ENCODE data around the gene UGT1A10. TPM values are rescaled to one million over a fixed set of nuclear protein-coding genes. Genes with fewer than 3 reads are reported as not detected.
"Not testable (repeated sequence)": the region's sequence is repeated elsewhere in the genome, so short reads cannot be mapped to it uniquely, and the experiment has no call there.

UGT1A10 gene
- total RNA-seq (not detected), polyA plus RNA-seq (not detected), total RNA-seq (0 reads per million in 6 experiments)

DNA sequence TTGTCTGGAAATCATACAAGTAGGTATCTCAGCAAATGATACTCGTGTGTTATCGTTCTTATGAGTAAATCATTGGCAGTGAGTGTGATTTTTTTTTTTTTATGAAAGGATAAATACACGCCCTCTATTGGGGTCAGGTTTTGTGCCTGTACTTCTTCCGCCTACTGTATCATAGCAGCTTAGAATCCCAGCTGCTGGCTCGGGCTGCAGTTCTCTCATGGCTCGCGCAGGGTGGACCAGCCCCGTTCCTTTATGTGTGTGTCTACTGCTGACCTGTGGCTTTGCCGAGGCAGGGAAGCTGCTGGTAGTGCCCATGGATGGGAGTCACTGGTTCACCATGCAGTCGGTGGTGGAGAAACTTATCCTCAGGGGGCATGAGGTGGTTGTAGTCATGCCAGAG is at the start of gene UGT1A10:
Gene UGT1A10, plus strand, starts transcription at position 143 of the 400 bp plus-strand sequence. Its CDS starts 75 bp downstream, at position 218.
- POLR2A ChIA-PET: not testable (repeated sequence)

DNA sequence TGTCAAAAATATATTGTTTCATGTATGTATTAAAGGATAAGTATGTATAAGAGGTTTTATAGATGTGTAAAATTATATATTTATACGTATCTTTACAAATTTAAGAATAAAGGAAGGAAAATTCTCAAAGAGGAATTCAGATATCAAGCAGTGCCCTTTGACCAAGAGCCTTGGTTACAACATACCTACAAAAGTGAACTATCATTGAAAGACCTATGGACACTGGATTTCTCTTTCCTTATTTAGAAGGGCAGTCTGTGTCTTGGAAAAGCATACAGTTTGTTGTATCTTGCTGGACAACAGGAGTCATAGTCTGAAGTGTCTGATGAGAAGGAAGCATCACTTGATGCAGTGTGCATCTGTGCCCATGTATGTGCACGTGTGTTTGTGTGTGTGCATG is 47.8 kb upstream of the UGT1A10 start:
- ATAC-seq: no peak

More for the DNA sequence above, at the start of gene UGT1A10:
- H3K4me3 Mint-ChIP-seq, DNase-seq, H3K9me3 Mint-ChIP-seq, ATAC-seq, H3K36me3 Mint-ChIP-seq: not testable (repeated sequence)
- Mint-ChIP-seq H3K4me1 (peaks cover 0 to 21% (median 10%) of the 10 kb centered on the region in 4 donors), H3K27me3 (peaks cover 10 to 40% (median 28%) of the 10 kb centered on the region in 5 donors), H3K27ac (peak within 1 kb of the TSS in 1 of 10 donors; percentile 53)

DNA sequence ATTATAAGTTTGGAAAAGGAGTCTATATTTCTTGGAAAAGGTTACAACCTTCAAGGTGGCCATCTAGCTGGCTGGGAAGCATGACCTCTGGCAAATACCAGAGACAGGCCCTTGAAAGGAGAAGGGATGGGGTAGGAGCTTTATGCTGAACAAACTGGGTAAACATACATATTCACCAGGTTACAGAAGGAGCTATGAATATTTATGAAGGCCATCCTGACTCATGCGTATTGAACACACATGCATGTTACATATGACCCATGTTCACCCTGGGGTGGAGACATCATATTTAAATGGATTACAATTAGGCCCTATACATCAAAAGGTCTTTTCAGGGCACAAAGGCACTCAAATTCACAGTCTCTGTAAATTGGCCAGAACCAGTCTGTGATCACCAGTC is 43.5 kb upstream of the UGT1A10 start:
- H3K4me3 Mint-ChIP-seq, DNase-seq, H3K27ac Mint-ChIP-seq, H3K27me3 Mint-ChIP-seq, POLR2A ChIA-PET, H3K36me3 Mint-ChIP-seq, H3K4me1 Mint-ChIP-seq, H3K9me3 Mint-ChIP-seq, ATAC-seq: not testable (repeated sequence)

More for the DNA sequence above, 47.8 kb upstream of the UGT1A10 start:
- POLR2A ChIA-PET: no interaction called here
- peaks cover 3 to 17% (median 14%) of the 10 kb centered on the region in 5 donors for H3K27me3 Mint-ChIP-seq
- no peaks in the 10 kb centered on the region for H3K9me3 Mint-ChIP-seq
- DNase-seq: no peak
- no peak overlapping the region for H3K4me3 Mint-ChIP-seq
- no peaks in the 10 kb centered on the region for H3K4me1 Mint-ChIP-seq
- no peak overlapping the region for H3K27ac Mint-ChIP-seq
- H3K36me3 Mint-ChIP-seq: peaks cover 0 to 9% (median 0%) of the 10 kb centered on the region in 3 donors

DNA sequence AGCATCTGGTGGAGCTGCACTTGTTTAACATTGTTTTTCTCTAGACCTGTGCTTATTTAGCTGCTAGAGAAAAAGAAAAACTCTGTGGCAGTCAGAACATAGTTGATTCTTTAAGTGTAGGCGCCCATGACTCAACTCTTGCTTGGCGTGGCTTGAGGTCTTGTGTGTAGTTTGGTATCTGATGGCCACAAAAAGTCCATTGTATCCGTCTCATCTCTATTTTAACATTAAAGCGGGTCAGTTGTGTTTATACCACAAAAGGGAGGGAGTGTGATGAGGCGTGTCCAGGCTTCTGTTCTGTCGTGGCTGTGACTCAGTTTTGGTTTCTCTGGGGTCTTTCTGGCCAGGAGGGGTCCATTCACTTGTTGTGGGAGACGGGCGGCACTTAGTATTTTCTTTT is 43.0 kb upstream of the UGT1A10 start:
- Mint-ChIP-seq H3K4me1 (peaks cover 0 to 2% (median 0%) of the 10 kb centered on the region in 4 donors), H3K9me3 (no peaks in the 10 kb centered on the region), H3K27ac (no peak overlapping the region), H3K36me3 (no peaks in the 10 kb centered on the region), H3K27me3 (peaks cover 0 to 6% (median 4%) of the 10 kb centered on the region in 5 donors), H3K4me3 (no peak overlapping the region)
- POLR2A ChIA-PET: no interaction called here
- ATAC-seq (no peak), DNase-seq (no peak)

DNA sequence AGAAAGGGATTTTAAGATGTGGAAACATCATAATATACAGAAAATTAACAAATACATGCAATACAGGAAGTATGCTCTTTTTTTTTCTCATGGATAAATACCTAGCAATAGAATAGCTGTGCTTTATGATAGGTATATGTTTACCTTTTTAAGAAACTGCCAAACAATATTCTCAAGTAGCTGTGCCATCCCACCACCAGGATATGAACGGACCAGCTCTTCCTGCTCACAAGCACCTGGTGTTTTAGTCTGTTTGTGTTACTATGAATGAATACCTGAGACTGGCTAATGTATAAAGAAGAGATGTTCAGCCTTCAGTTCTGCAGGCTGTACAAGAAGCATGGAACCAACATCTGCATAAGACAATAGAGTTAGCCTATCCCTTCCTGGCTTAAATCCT is 38.7 kb upstream of the UGT1A10 start:
- Mint-ChIP-seq H3K36me3 (peaks cover 0 to 6% (median 0%) of the 10 kb centered on the region in 3 donors), H3K4me3 (no peak overlapping the region), H3K4me1 (peaks cover 0 to 2% (median 0%) of the 10 kb centered on the region in 4 donors), H3K27ac (no peak overlapping the region), H3K27me3 (peaks cover 0 to 23% (median 19%) of the 10 kb centered on the region in 5 donors), H3K9me3 (peaks cover 0 to 5% (median 0%) of the 10 kb centered on the region in 9 donors)
- ATAC-seq: no peak
- POLR2A ChIA-PET: no interaction called here
- DNase-seq: no peak

DNA sequence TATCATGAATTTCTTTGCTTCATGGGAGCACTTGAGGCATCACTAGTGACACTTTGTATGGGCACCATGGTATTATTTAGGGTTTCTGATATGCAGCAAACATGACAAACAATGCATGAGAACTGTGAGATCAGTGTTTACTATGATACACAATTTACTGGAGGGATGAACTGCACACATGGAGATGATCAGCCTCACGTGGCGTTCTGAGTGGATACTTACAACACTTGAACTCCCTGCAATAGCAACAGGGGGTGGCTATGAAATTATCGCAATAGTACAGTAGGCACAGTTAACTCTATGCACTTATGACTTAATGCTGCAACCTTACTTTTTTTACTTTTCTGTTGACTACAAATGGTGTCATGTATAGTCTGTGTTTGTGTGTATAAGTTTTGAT is 37.3 kb upstream of the UGT1A10 start:
- peaks cover 0 to 1% (median 0%) of the 10 kb centered on the region in 4 donors for H3K4me1 Mint-ChIP-seq
- H3K9me3 Mint-ChIP-seq: peaks cover 0 to 19% (median 2%) of the 10 kb centered on the region in 9 donors
- DNase-seq: no peak
- ATAC-seq: no peak
- peaks cover 0 to 27% (median 22%) of the 10 kb centered on the region in 5 donors for H3K27me3 Mint-ChIP-seq
- no peak overlapping the region for H3K27ac Mint-ChIP-seq
- POLR2A ChIA-PET: no interaction called here
- no peak overlapping the region for H3K4me3 Mint-ChIP-seq
- H3K36me3 Mint-ChIP-seq: peaks cover 0 to 17% (median 0%) of the 10 kb centered on the region in 3 donors

DNA sequence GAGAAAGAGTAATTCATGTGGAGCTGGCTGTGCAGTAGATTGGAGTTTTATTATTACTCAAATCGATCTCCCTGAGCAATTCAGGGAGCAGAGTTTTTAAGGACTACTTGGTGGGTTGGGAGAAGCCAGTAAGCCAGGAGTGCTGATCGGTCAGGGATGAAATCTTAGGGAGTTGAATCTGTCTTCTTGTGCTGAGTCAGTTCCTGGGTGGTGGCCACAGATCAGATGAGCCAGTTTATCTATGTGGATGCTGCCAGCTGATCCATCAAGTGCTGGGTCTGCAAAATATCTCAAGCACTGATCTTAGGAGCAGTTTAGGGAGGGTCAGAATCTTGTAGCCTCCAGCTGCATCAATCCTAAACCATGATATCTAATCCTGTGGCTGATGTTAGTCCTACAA is 35.9 kb upstream of the UGT1A10 start:
- POLR2A ChIA-PET: no interaction called here
- ATAC-seq (no peak), DNase-seq (no peak)
- Mint-ChIP-seq H3K4me3 (no peak overlapping the region), H3K27me3 (peaks cover 2 to 26% (median 16%) of the 10 kb centered on the region in 5 donors), H3K4me1 (no peaks in the 10 kb centered on the region), H3K27ac (no peak overlapping the region), H3K9me3 (peaks cover 0 to 21% (median 2%) of the 10 kb centered on the region in 9 donors), H3K36me3 (peaks cover 0 to 17% (median 0%) of the 10 kb centered on the region in 3 donors)

DNA sequence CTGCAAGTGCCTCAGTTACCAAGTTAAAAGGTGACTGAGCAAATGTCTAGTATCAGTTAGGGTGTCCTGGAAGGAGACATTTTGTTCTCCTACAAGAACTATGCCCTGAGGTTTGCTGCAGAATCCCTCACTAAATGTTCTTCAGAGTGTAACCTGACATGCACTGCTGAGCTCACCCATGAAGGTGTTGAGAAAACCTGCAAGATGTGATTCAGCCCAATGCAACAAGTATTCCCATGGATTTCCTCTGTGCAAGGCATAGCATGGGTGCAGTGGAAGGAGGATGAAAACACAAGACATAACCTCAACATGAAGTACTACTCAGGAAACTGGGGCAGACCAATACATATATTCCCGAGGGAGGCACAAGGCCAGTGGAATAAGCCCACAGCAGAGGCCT is 34.2 kb upstream of the UGT1A10 start:
- POLR2A ChIA-PET: no interaction called here
- ATAC-seq (no peak), DNase-seq (no peak)
- H3K36me3 Mint-ChIP-seq: peaks cover 0 to 17% (median 0%) of the 10 kb centered on the region in 3 donors
- no peak overlapping the region for H3K27ac Mint-ChIP-seq
- H3K4me1 Mint-ChIP-seq: no peaks in the 10 kb centered on the region
- H3K9me3 Mint-ChIP-seq: peaks cover 0 to 21% (median 2%) of the 10 kb centered on the region in 9 donors
- H3K27me3 Mint-ChIP-seq: peaks cover 2 to 26% (median 25%) of the 10 kb centered on the region in 5 donors
- no peak overlapping the region for H3K4me3 Mint-ChIP-seq

DNA sequence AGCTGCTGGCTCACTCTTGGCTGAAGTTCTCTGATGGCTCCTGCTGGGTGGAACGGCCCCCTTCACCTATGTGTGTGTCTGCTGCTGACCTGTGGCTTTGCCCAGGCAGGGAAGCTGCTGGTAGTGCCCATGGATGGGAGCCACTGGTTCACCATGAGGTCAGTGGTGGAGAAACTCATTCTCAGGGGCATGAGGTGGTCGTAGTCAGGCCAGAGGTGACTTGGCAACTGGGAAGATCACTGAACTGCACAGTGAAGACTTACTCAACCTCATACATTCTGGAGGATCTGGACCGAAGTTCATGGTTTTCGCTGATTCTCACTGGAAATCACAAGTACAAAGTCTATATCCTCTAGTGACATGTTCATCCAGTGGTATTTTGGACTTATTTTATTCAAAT is 32.7 kb upstream of the UGT1A10 start:
- DNase-seq: no peak
- H3K4me3 Mint-ChIP-seq: no peak overlapping the region
- no peak overlapping the region for H3K27ac Mint-ChIP-seq
- no peak for ATAC-seq
- POLR2A ChIA-PET: no interaction called here
- H3K9me3 Mint-ChIP-seq: peaks cover 0 to 21% (median 2%) of the 10 kb centered on the region in 9 donors
- peaks cover 2 to 26% (median 25%) of the 10 kb centered on the region in 5 donors for H3K27me3 Mint-ChIP-seq
- peaks cover 0 to 17% (median 0%) of the 10 kb centered on the region in 3 donors for H3K36me3 Mint-ChIP-seq
- H3K4me1 Mint-ChIP-seq: no peaks in the 10 kb centered on the region

DNA sequence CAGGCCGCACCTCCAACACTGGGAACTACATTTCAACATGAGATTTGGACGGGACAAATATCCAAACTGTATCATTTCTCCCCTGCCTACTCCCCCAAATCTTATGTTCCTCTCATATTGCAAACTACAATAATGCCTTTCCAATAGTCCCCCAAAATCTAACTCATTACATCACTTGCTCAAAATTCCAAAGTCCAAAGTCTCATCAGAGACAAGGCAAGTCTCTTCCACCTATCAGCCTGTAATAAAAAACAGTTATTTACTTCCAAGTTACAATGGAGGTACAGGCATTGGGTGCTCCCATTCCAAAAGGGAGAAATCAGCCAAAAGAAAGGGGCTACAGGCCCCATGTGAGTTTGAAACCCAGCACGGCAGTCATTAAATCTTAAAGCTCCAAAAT is 31.4 kb upstream of the UGT1A10 start:
- no peak for ATAC-seq
- H3K27me3 Mint-ChIP-seq: peaks cover 2 to 26% (median 23%) of the 10 kb centered on the region in 5 donors
- peaks cover 0 to 17% (median 0%) of the 10 kb centered on the region in 3 donors for H3K36me3 Mint-ChIP-seq
- H3K4me3 Mint-ChIP-seq: no peak overlapping the region
- no peaks in the 10 kb centered on the region for H3K4me1 Mint-ChIP-seq
- no peak overlapping the region for H3K27ac Mint-ChIP-seq
- H3K9me3 Mint-ChIP-seq: peaks cover 0 to 21% (median 2%) of the 10 kb centered on the region in 9 donors
- POLR2A ChIA-PET: no interaction called here
- no peak for DNase-seq

DNA sequence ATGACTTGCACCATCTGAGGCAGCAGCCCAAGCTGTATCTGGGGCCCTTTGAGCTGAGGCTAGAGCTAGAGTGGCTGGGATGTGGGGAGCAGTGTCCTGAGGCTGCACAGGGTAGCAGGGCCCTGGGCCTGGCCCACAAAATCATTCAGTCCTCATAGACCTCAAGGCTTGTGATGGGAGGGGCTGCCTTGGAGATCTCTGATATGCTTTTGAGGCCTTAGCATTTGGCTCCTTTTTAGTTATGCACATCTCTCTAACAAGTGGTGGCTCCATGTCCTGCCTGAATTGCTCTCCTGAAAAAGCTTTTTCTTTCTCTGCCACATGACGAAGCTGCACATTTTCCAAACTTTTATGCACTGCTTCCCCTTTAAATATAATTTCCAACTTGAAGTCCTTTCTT is 30.6 kb upstream of the UGT1A10 start:
- no peak overlapping the region for H3K4me3 Mint-ChIP-seq
- no peak overlapping the region for H3K27ac Mint-ChIP-seq
- H3K4me1 Mint-ChIP-seq: no peaks in the 10 kb centered on the region
- H3K9me3 Mint-ChIP-seq: peaks cover 3 to 23% (median 6%) of the 10 kb centered on the region in 9 donors
- DNase-seq (no peak), ATAC-seq (no peak)
- POLR2A ChIA-PET: no interaction called here
- peaks cover 0 to 22% (median 2%) of the 10 kb centered on the region in 3 donors for H3K36me3 Mint-ChIP-seq
- H3K27me3 Mint-ChIP-seq: peaks cover 2 to 21% (median 16%) of the 10 kb centered on the region in 5 donors

DNA sequence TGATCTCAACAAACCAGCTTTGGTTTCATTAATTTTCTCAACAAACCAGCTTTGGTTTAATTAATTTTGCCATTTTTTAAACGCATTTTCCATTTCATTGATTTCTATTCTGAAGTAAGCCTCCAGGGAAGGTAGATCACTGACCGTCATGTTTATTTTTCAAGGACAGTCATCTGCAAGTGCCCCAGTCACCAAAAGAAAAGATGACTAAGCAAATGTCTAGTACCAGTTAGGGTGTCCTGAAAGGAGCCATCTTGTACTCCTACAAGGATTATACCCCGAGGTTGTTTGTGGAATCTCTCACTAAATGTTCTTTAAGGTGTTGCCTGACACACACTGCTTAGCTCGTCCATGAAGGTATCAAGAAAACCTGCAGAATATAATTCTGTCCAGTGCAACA is 25.0 kb upstream of the UGT1A10 start:
- Mint-ChIP-seq H3K4me1 (no peaks in the 10 kb centered on the region), H3K36me3 (peaks cover 0 to 25% (median 5%) of the 10 kb centered on the region in 3 donors), H3K9me3 (peaks cover 10 to 55% (median 33%) of the 10 kb centered on the region in 9 donors), H3K27ac (no peak overlapping the region), H3K4me3 (no peak overlapping the region), H3K27me3 (peaks cover 9 to 33% (median 20%) of the 10 kb centered on the region in 5 donors)
- ATAC-seq (no peak), DNase-seq (no peak)
- POLR2A ChIA-PET: no interaction called here

DNA sequence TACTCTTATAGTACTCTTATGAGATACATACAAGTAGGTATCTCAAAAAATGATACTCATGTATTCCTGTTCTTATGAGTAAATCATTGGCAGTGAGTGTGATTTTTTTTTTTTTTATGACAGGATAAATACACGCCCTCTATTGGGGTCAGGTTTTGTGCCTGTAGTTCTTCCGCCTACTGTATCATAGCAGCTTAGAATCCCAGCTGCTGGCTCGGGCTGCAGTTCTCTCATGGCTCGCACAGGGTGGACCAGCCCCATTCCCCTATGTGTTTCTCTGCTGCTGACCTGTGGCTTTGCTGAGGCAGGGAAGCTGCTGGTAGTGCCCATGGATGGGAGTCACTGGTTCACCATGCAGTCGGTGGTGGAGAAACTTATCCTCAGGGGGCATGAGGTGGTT is 18.8 kb upstream of the UGT1A10 start, which contains the start of gene UGT1A8:
Gene UGT1A8, plus strand, starts transcription at position 158 of the 400 bp plus-strand sequence. Its CDS starts 75 bp downstream, at position 233.
- peaks cover 13 to 61% (median 34%) of the 10 kb centered on the region in 5 donors for H3K27me3 Mint-ChIP-seq
- H3K36me3 Mint-ChIP-seq, DNase-seq, H3K4me1 Mint-ChIP-seq, H3K27ac Mint-ChIP-seq, POLR2A ChIA-PET, H3K4me3 Mint-ChIP-seq, ATAC-seq: not testable (repeated sequence)
- peaks cover 0 to 40% (median 18%) of the 10 kb centered on the region in 9 donors for H3K9me3 Mint-ChIP-seq

DNA sequence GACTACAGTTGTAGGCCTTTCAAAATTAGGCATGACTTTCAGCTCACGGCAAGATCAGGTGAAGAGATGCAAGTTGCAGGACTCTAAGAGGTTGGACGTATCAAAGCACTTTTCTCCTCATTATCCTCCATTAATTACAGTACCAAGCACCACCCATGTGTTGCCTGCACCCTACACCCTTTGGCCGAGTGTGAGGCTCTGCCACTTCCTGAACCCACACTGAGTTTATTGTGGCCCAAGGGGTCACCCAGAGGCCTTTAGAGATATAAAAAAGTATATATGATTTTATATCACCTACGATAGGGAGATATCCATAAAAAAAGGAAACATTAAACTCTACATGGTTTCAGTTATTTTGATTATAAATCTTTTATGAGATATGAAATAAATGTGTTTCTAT is 16.0 kb upstream of the UGT1A10 start:
- Mint-ChIP-seq H3K9me3 (peaks cover 0 to 17% (median 3%) of the 10 kb centered on the region in 9 donors), H3K36me3 (peaks cover 0 to 12% (median 0%) of the 10 kb centered on the region in 3 donors), H3K27ac (no peak overlapping the region), H3K27me3 (peaks cover 12 to 42% (median 23%) of the 10 kb centered on the region in 5 donors), H3K4me3 (no peak overlapping the region), H3K4me1 (no peaks in the 10 kb centered on the region)
- ATAC-seq: no peak
- DNase-seq: no peak
- POLR2A ChIA-PET: no interaction called here

Measured in naive thymus-derived CD8-positive, alpha-beta T cell (primary cell).